Measurements from ENCODE around the gene FBXO10.
"Not testable (repeated sequence)": the region's sequence is repeated elsewhere in the genome, so short reads cannot be mapped to it uniquely, and the experiment has no call there.

FBXO10 gene

GRCh38 chr9:37602817-37603216 lies 26.6 kb upstream of the FBXO10 start:
- DNase-seq (ENCODE audit: low spot score): no peak
- TF ChIP-seq, protein P1, sequence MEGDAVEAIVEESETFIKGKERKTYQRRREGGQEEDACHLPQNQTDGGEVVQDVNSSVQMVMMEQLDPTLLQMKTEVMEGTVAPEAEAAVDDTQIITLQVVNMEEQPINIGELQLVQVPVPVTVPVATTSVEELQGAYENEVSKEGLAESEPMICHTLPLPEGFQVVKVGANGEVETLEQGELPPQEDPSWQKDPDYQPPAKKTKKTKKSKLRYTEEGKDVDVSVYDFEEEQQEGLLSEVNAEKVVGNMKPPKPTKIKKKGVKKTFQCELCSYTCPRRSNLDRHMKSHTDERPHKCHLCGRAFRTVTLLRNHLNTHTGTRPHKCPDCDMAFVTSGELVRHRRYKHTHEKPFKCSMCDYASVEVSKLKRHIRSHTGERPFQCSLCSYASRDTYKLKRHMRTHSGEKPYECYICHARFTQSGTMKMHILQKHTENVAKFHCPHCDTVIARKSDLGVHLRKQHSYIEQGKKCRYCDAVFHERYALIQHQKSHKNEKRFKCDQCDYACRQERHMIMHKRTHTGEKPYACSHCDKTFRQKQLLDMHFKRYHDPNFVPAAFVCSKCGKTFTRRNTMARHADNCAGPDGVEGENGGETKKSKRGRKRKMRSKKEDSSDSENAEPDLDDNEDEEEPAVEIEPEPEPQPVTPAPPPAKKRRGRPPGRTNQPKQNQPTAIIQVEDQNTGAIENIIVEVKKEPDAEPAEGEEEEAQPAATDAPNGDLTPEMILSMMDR (IDR thresholded peaks at IDR 0.05; ENCODE audit: borderline replicate concordance, control extremely low read depth, extremely low read depth, insufficient read depth, missing control alignments): no peak
- in situ Hi-C loops (cut with MboI; ENCODE audit: low sequenced_read_pairs, unreplicated experiment): no loop called here

DNA sequence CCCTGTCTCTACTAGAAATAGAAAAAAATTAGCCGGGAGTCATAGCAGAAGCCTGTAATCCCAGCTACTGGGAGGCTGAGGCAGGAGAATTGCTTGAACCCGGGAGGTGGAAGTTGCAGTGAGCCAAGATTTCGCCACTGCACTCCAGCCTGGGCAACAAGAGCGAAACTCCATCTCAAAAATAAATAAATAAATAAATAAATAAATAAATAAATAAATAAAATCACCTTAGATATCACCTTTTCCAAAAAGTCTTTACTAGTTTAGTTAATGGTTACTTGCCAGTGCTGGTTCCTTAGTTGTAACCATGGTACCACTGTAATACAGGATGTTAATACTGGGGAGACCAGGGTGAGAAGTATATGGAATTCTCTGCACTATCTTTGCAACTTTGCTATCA lies 25.9 kb upstream of the FBXO10 start:
- DNase-seq (ENCODE audit: low spot score); in situ Hi-C loops (cut with MboI; ENCODE audit: low sequenced_read_pairs, unreplicated experiment): not testable (repeated sequence)

DNA sequence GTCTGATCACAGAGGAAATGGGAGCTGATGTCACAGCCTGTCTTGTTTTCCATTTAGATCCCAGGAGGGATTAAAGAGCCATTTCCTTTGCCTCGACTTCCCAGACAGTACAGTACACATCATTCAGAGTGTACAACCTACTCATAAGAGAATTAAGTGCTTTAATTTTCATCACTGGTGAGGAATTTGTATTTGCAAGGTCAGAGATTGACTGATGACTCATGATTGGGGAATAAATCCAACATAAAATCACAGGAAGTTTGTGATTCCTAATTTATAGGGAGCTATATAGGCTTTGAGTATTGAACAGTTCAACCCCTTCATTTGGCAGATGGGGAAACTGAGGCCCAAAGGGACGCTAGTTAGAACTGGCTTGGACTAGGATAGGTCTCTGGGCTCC lies 20.3 kb upstream of the FBXO10 start:
- TF ChIP-seq, protein P1 (IDR thresholded peaks at IDR 0.05; ENCODE audit: borderline replicate concordance, control extremely low read depth, extremely low read depth, insufficient read depth, missing control alignments): no peak
- DNase-seq (ENCODE audit: low spot score): no peak
- in situ Hi-C loops (cut with MboI; ENCODE audit: low sequenced_read_pairs, unreplicated experiment): loop anchor here (10.0 kb wide), 1 partner anchor 112 kb away; the partner anchor contains the start of gene POLR1E

DNA sequence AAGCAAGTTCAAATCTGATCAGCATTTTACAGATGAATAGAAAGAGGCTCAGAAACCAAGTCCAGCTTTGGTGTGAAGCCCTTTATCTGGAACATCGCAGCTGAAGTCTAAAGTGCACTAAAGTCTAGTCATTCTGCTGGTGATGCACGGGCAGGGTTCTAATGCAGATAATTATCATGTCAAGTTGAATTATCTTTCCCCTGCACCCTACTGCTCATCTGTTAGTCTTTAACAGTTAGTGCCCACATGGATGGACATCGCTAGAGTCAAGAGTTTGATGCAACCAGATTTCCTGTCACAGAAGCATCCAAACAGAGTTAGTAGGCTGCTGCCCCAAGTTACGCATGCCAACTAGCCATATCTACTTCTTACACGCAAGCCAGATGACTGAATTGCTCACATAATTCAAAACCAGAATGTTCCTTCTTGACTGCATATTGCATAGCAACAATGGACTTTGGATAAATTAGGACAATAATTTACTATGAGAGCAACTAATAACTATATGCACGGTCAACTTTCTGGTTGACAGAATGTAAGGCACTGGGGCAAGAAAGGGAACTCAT lies 17.8 kb upstream of the FBXO10 start:
- in situ Hi-C loops (cut with MboI; ENCODE audit: low sequenced_read_pairs, unreplicated experiment): loop anchor here (10.0 kb wide), 1 partner anchor 109 kb away; the partner anchor contains the start of gene POLR1E
- DNase-seq (ENCODE audit: low spot score): no peak
- TF ChIP-seq, protein P1 (IDR thresholded peaks at IDR 0.05; ENCODE audit: borderline replicate concordance, control extremely low read depth, extremely low read depth, insufficient read depth, missing control alignments): no peak

DNA sequence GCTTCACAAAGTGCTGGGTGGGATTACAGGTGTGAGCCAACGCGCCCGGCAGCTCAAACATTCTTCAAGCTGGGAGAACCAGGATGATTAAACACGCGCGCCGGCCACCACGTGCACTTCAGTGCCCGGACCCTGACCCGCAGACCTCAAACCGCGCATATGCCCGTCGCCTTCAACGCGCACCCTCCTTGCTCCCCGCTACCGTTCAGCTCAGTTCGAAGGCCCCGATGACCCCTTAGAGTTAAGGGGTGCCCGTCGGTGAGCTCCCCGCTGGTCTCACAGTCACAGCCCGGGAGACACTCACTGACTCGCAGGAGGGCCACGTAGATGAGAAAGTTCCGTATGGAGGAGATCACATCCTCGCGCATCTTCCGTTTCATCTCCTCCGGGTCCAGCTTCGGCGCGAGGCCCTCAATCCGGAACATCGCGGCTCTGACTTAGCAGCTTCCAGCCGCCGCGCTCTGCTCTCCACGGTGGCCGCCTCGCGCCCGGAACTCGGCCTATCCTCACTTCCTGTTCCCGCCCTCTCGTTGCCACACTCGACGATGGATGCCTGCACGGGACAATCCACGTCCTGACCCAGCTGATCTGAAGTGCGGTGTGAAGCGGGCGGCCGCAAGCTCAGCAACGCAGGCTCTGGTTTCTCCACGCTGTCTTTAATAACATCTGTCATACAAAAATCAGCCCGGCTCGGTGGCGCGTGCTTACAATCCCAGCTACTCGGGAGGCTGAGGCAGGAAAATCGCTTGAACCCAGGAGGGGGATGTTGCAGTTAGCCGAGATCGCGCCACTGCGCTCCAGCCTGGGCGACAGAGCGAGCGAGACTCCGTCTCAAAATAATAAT lies 16.1 kb upstream of the FBXO10 start, which contains the start of gene TOMM5:
Gene TOMM5, minus strand, starts transcription at position 490 of the 844 bp plus-strand sequence. Its CDS starts 65 bp downstream, at position 425.
- in situ Hi-C loops (cut with MboI; ENCODE audit: low sequenced_read_pairs, unreplicated experiment): loop anchor here (10.0 kb wide), 1 partner anchor 108 kb away; the partner anchor contains the start of gene POLR1E

GRCh38 chr9:37587521-37587920 lies 11.3 kb upstream of the FBXO10 start:
- DNase-seq (ENCODE audit: low spot score): no peak
- TF ChIP-seq, protein P1 (IDR thresholded peaks at IDR 0.05; ENCODE audit: borderline replicate concordance, control extremely low read depth, extremely low read depth, insufficient read depth, missing control alignments): no peak
- in situ Hi-C loops (cut with MboI; ENCODE audit: low sequenced_read_pairs, unreplicated experiment): no loop called here

More for the DNA sequence above, 16.1 kb upstream of the FBXO10 start, which contains the start of gene TOMM5:
- DNase-seq (ENCODE audit: low spot score): peak; percentile 91
- TF ChIP-seq, protein P1 (IDR thresholded peaks at IDR 0.05; ENCODE audit: borderline replicate concordance, control extremely low read depth, extremely low read depth, insufficient read depth, missing control alignments): peak; percentile 3
